HepG2 (cell line): ENCODE measurements around the gene SEPHS2. TPM values are rescaled to one million over a fixed set of nuclear protein-coding genes. Genes with fewer than 3 reads are reported as not detected.

Experiments
- ATAC-seq: fragments of 200-7000 bp; cut with Tn5 transposase; 3 replicates; pipeline ENCODE4 v1.9.1; 2020; ENCODE audit warnings: mild to moderate bottlenecking, moderate library complexity
- BruUV-seq: library from RNA; stranded (reverse); fragments of 400-500 nt; replicated peaks from 2 replicates; lab custom pipeline; 2021; lab: Mats Ljungman, UMichigan
- CTCF ChIA-PET: fragments of 300-600 bp; formaldehyde crosslinking; extraction: SDS; loops from one replicate; lab custom pipeline; 2021; ENCODE audit warnings: low total read pairs, inconsistent platforms, low intra/inter-chr PET ratio; lab: Yijun Ruan, JAX
- POLR2A ChIA-PET: fragments of 350-600 bp; sonication (Branson Sonifier 250); formaldehyde crosslinking; loops from one replicate; lab custom pipeline; 2020; ENCODE audit warnings: antibody characterized with exemption, inconsistent platforms; lab: Yijun Ruan, JAX
- DNase-seq: peaks from one replicate; pipeline ENCODE4 v3.0.0-alpha.2; 2015; ENCODE audit warnings: low spot score
- FAIRE-seq: peaks from 3 replicates; lab custom pipeline; 2011; peaks lifted over from hg19 to GRCh38; lab: Jason Lieb, UNC
- H2AFZ ChIP-seq: one replicate; pipeline ENCODE4 v1.6.1; 2011; ENCODE audit warnings: low read length, inconsistent platforms
- H3K27ac ChIP-seq: fragments of 300-600 bp; 3 replicates; pipeline ENCODE4 v1.8.0; 2011; ENCODE audit warnings: mixed run types, mild to moderate bottlenecking, mixed read lengths, low read length, inconsistent platforms; ENCODE audit not compliant: insufficient read depth; ENCODE audit errors: extremely low read length
- H3K27me3 ChIP-seq, 2 experiments: fragments of 200-600 bp in 1 of 2; 2 replicates in 1 of 2; 3 replicates in 1 of 2; pipeline versions ENCODE4 v1.6.0 to v1.8.0; 2011; ENCODE audit warnings: low read length in 2 of 2, mild to moderate bottlenecking in 2 of 2, moderate library complexity in 2 of 2, inconsistent platforms in 1 of 2; ENCODE audit not compliant: insufficient read depth in 2 of 2, control insufficient read depth in 1 of 2
- H3K36me3 ChIP-seq, 2 experiments: fragments of 200-600 bp in 1 of 2; replicated peaks in 1 of 2; 2 replicates in 1 of 2; 3 replicates in 1 of 2; pipeline versions ENCODE4 v1.5.1 to v1.8.0; 2011; ENCODE audit warnings: low read length in 2 of 2, inconsistent platforms in 1 of 2; ENCODE audit not compliant: insufficient read depth in 2 of 2, control insufficient read depth in 1 of 2
- H3K4me1 ChIP-seq: 2 replicates; pipeline ENCODE4 v1.5.1; 2012; ENCODE audit warnings: low read length, inconsistent platforms; ENCODE audit not compliant: insufficient read depth
- H3K4me2 ChIP-seq: 2 replicates; pipeline ENCODE4 v1.6.0; 2011; ENCODE audit warnings: low read depth, low read length, inconsistent platforms
- H3K4me3 ChIP-seq, 3 experiments: fragments of 200-600 bp in 1 of 3; sonication (generic), shearing (Covaris generic) in 1 of 3; replicated peaks in 1 of 3; 2 replicates each; pipeline ENCODE4 v1.5.1; 2011 to 2016; ENCODE audit warnings: low read length in 3 of 3, inconsistent platforms in 2 of 3, low read depth in 2 of 3, mild to moderate bottlenecking in 2 of 3, control low read depth in 1 of 3, mixed read lengths in 1 of 3; ENCODE audit not compliant: insufficient read depth in 1 of 3
- H3K79me2 ChIP-seq: one replicate; pipeline ENCODE4 v1.6.1; 2011; ENCODE audit warnings: low read length, inconsistent platforms; ENCODE audit not compliant: insufficient read depth
- H3K9ac ChIP-seq: 2 replicates; pipeline ENCODE4 v1.6.0; 2011; ENCODE audit warnings: mild to moderate bottlenecking, low read depth, low read length, inconsistent platforms; ENCODE audit not compliant: insufficient read depth
- H3K9me3 ChIP-seq: 2 replicates; pipeline ENCODE4 v1.5.1; 2012; ENCODE audit warnings: mild to moderate bottlenecking, low read length
- H4K20me1 ChIP-seq: 2 replicates; pipeline ENCODE4 v1.6.0; 2011; ENCODE audit warnings: inconsistent platforms, mild to moderate bottlenecking, low read length, moderate library complexity; ENCODE audit not compliant: insufficient read depth
- CCAR2 ChIP-seq: fragments of 200-400 bp; formaldehyde crosslinking; optimal IDR thresholded peaks from 2 replicates; pipeline ENCODE3; 2018; ENCODE audit warnings: low read depth, mild to moderate bottlenecking, low read length, moderate library complexity
- ESRRA ChIP-seq: sonication (generic); formaldehyde crosslinking; IDR thresholded peaks from 2 replicates; pipeline ENCODE4 v1.5.1; 2020; ENCODE audit warnings: mild to moderate bottlenecking, low read depth, missing genetic modification reagents
- KDM1A ChIP-seq: IDR thresholded peaks from 2 replicates; pipeline ENCODE4 v1.6.1; 2016; ENCODE audit warnings: missing compliant biosample characterization
- KDM4B ChIP-seq: sonication (generic); formaldehyde crosslinking; IDR thresholded peaks from 2 replicates; pipeline ENCODE4 v1.4.0; 2020; ENCODE audit warnings: missing genetic modification reagents
- KLF6 ChIP-seq: IDR thresholded peaks from 2 replicates; pipeline ENCODE4 v1.8.0; 2016; ENCODE audit warnings: missing biosample characterization, missing genetic modification reagents
- MEIS1 ChIP-seq: sonication (generic); formaldehyde crosslinking; IDR thresholded peaks from 2 replicates; pipeline ENCODE4 v1.9.0; 2021; ENCODE audit warnings: mild to moderate bottlenecking, missing genetic modification reagents, moderate library complexity, borderline replicate concordance
- SMYD3 ChIP-seq: sonication (generic); formaldehyde crosslinking; IDR thresholded peaks from 2 replicates; pipeline ENCODE4 v1.8.1; 2023; ENCODE audit warnings: mild to moderate bottlenecking, missing genetic modification reagents
- TARDBP ChIP-seq: sonication (generic); formaldehyde crosslinking; IDR thresholded peaks from 2 replicates; pipeline ENCODE4 v1.8.0; 2022; ENCODE audit warnings: mild to moderate bottlenecking, missing genetic modification reagents
- TBP ChIP-seq: sonication (generic); formaldehyde crosslinking; IDR thresholded peaks from 2 replicates; pipeline ENCODE4 v1.5.0; 2020; ENCODE audit warnings: missing genetic modification reagents
- ZKSCAN8 ChIP-seq: IDR thresholded peaks from 2 replicates; pipeline ENCODE4 v1.6.1; 2016; ENCODE audit warnings: borderline replicate concordance, missing genetic modification reagents, missing compliant biosample characterization
- ZNF205 ChIP-seq: IDR thresholded peaks from 2 replicates; pipeline ENCODE4 v1.6.1; 2018; ENCODE audit warnings: missing biosample characterization, missing genetic modification reagents
- ZNF567 ChIP-seq: sonication (generic); formaldehyde crosslinking; IDR thresholded peaks from 2 replicates; pipeline ENCODE4 v1.8.1; 2023; ENCODE audit warnings: mild to moderate bottlenecking, missing genetic modification reagents, borderline replicate concordance
- ZNF569 ChIP-seq: sonication (generic); formaldehyde crosslinking; IDR thresholded peaks from 2 replicates; pipeline ENCODE4 v1.5.0; 2020; ENCODE audit warnings: mild to moderate bottlenecking, missing genetic modification reagents, moderate library complexity, borderline replicate concordance
- ZNF619 ChIP-seq: sonication (generic); formaldehyde crosslinking; IDR thresholded peaks from 2 replicates; pipeline ENCODE4 v1.4.0; 2020; ENCODE audit warnings: mild to moderate bottlenecking, missing genetic modification reagents
- ZNF766 ChIP-seq: sonication (generic); formaldehyde crosslinking; IDR thresholded peaks from 2 replicates; pipeline ENCODE4 v1.5.0; 2020; ENCODE audit warnings: missing genetic modification reagents, borderline replicate concordance
- ZNF780A ChIP-seq: sonication (generic); formaldehyde crosslinking; IDR thresholded peaks from 2 replicates; pipeline ENCODE4 v1.8.0; 2022; ENCODE audit warnings: mild to moderate bottlenecking, missing genetic modification reagents, moderate library complexity
- ZNF790 ChIP-seq: sonication (generic); formaldehyde crosslinking; IDR thresholded peaks from 2 replicates; pipeline ENCODE4 v1.8.0; 2022; ENCODE audit warnings: missing genetic modification reagents, mild to moderate bottlenecking, borderline replicate concordance
- WGBS: methylation state at CpG from one replicate; pipeline ENCODE4 v1.1.6; 2017; ENCODE audit warnings: low lambda C conversion rate; 5-methylcytosine and 5-hydroxymethylcytosine counted together
- in situ Hi-C: cut with HindIII; loops from 2 replicates; pipeline ENCODE4 v1.10.0; 2017; ENCODE audit warnings: low pct_unique_long_range_greater_than_20kb; ENCODE audit not compliant: extremely low pct_ligation_motif_present
- intact Hi-C: fragments of 100-400 bp; cut with micrococcal nuclease; formaldehyde crosslinking; loops from one replicate; pipeline ENCODE4 v1.10.0; 2022; ENCODE audit not compliant: unreplicated experiment
- polyA plus RNA-seq, 8 experiments: library from polyadenylated mRNA; depleted of rRNA in 3 of 8; stranded (reverse) in 7 of 8; unstranded in 1 of 8; fragments of >200 nt; fragmentation: Illumina TruSeq in 4 of 8; extraction: Trizol in 4 of 8; gene quantifications; 2 replicates each; pipeline versions ENCODE4 v1.2.1 to v1.2.3, GENCODE V29; 2011 to 2016; ENCODE audit warnings: low read depth in 4 of 8, missing spikeins in 1 of 8, mixed read lengths in 1 of 8; ENCODE audit not compliant: insufficient read depth in 1 of 8
- total RNA-seq, 5 experiments: library from RNA; depleted of rRNA; stranded (reverse); fragments of >200 nt; fragmentation: Illumina TruSeq; extraction: Trizol; gene quantifications; 2 replicates each; pipeline ENCODE4 v1.2.3, GENCODE V29; 2016; ENCODE audit warnings: low read depth in 1 of 5
- TF ChIP-seq, protein P1 (sequence below): sonication (generic); formaldehyde crosslinking; IDR thresholded peaks from 2 replicates; pipeline ENCODE4 v1.4.0; 2020; ENCODE audit warnings: mild to moderate bottlenecking, low read depth, missing genetic modification reagents

SEPHS2 gene
- total and polyA plus RNA-seq, 2 of the 13 experiments (the other 11 are each of a cell fraction or from before 2014, with no cell fraction given) = 20.7 to 127 TPM

DNA sequence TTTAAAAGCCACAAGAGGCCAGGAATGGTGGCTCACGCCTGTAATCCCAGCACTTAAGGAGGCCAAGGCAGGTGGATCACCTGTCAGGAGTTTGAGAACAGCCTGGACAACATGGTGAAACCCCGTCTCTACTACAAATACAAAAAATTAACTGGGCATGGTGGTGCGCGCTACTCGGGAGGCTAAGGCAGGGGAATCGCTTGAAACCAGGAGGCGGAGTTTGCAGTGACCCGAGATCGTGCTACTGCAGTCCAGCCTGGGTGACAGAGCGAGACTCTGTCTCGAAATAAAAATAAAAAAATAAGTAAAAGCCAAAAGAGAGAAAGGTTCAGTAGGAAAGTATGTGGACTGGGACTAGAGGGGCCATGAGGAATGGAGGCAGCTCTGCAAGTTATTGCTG is 13.8 kb upstream of the SEPHS2 start (continued):
- TF ChIP-seq CCAR2 = no peak
- 0 out of 2 replicates have a peak, but pooled peaks have one; percentile 0 for TF ChIP-seq SMYD3 (CRISPR knock-in tag)
- TF ChIP-seq TBP (CRISPR knock-in tag) = no peak
- 0 out of 2 replicates have a peak, but pooled peaks have one; percentile 1 for TF ChIP-seq ZNF619 (CRISPR knock-in tag)

DNA sequence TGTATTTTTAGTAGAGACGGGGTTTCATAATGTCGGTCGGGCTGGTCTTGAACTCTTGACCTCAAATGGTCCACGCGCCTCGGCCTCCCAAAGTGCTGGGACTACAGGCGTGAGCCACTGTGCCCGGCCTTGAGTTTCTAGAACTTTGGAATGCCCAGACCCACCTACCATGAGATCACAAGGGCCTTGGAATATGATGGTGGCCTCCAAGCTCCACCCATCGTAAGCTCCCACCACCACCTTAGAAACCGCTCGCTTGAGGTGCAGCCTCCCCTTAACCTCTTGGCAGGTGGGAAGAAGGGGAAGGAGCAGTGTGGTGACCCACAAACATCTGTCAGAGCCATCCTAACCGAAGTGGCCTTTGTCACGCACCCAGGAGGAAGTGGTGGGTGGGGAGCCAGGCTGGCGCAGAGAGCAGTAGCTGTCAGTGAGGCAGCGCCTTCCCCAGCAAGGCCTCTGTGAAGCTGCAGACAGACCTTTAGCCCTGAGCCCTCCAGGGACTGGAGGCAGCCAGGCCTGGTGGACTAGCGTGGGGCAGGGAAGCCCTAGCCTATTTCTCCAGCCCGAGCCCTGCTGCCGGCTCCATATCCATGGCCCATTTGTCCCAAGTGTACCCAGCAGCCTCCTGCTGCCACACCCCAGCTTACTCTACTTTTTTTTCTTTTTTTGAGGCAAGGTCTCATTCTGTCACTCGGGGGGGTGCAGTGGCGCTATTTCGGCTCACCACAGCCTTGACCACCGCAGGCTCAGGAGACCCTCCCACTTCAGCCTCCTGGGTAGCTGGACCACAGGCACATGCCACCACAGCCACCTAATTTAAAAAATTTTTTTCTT is 13.1 kb upstream of the SEPHS2 start:
- in situ Hi-C loops = loop anchor here (5.0 kb wide), 1 partner anchor 59 kb away; no protein-coding TSS in a partner anchor
- intact Hi-C loops = no loop called here
- ChIA-PET POLR2A (interaction anchor here (1.1 to 1.6 kb wide), 5 partner anchors 9 to 152 kb away, joined by 3 to 11 read pairs (median 4); partner anchors contain the start of genes SEPHS2 and ZNF689), CTCF (no interaction called here)
- BruUV-seq = no TSS peak
- H2AFZ ChIP-seq = peak overlapping the region; percentile 68
- no peaks in the 10 kb centered on the region for H3K36me3 ChIP-seq
- peak overlapping the region; percentile 41 to 68 (median 54) for H3K4me3 ChIP-seq
- H3K9ac ChIP-seq = peak overlapping the region; percentile 64
- FAIRE-seq = peak; percentile 87
- no peaks in the 10 kb centered on the region for H4K20me1 ChIP-seq
- WGBS = 25% methylated on average over 21 of the region's 22 CpGs
- peaks cover 63% of the 10 kb centered on the region for H3K4me1 ChIP-seq
- no peaks in the 10 kb centered on the region for H3K27me3 ChIP-seq
- H3K79me2 ChIP-seq = no peaks in the 10 kb centered on the region
- no peaks in the 10 kb centered on the region for H3K9me3 ChIP-seq
- DNase-seq = peak; percentile 63
- H3K27ac ChIP-seq = peak overlapping the region; percentile 67
- H3K4me2 ChIP-seq = peak overlapping the region; percentile 87
- ATAC-seq = peak; percentile 98
- TF ChIP-seq ZNF567 = peak; percentile 64; the same call in 1 of the 2 replicates
- TF ChIP-seq KLF6 (CRISPR knock-in tag) = peak; percentile 31; the same call in 1 of the 2 replicates
- no peak; the same call in 1 of the 2 replicates for TF ChIP-seq MEIS1 (CRISPR knock-in tag)
- peak; percentile 18; the same call in 1 of the 2 replicates for TF ChIP-seq ESRRA
- peak; percentile 83; the same call in 1 of the 2 replicates for TF ChIP-seq ZNF766
- TF ChIP-seq ZNF790 (CRISPR knock-in tag) = 0 out of 2 replicates have a peak, but pooled peaks have one; percentile 45
- no peak for TF ChIP-seq ZKSCAN8 (CRISPR knock-in tag)
- TF ChIP-seq TARDBP = peak; percentile 80; the same call in 1 of the 2 replicates
- no peak for TF ChIP-seq ZNF780A (CRISPR knock-in tag)
- no peak for TF ChIP-seq KDM1A (CRISPR knock-in tag)
- no peak for TF ChIP-seq KDM4B (CRISPR knock-in tag)
- peak; percentile 27; the same call in 1 of the 2 replicates for TF ChIP-seq ZNF205 (CRISPR knock-in tag)
- TF ChIP-seq, protein P1, sequence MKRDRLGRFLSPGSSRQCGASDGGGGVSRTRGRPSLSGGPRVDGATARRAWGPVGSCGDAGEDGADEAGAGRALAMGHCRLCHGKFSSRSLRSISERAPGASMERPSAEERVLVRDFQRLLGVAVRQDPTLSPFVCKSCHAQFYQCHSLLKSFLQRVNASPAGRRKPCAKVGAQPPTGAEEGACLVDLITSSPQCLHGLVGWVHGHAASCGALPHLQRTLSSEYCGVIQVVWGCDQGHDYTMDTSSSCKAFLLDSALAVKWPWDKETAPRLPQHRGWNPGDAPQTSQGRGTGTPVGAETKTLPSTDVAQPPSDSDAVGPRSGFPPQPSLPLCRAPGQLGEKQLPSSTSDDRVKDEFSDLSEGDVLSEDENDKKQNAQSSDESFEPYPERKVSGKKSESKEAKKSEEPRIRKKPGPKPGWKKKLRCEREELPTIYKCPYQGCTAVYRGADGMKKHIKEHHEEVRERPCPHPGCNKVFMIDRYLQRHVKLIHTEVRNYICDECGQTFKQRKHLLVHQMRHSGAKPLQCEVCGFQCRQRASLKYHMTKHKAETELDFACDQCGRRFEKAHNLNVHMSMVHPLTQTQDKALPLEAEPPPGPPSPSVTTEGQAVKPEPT (CRISPR knock-in tag) = peak; percentile 53; the same call in 1 of the 2 replicates
- no peak for TF ChIP-seq ZNF569 (CRISPR knock-in tag)
